ENCODE results near the gene LIMK1.

Gene LIMK1

GRCh38 chr7:74056096-74056915 is 27.3 kb upstream of the LIMK1 start:
- DNase-seq = no peak

GRCh38 chr7:74057216-74057925 is 26.2 kb upstream of the LIMK1 start:
- no peak for DNase-seq

- DNase-seq = no peak
These were observed 25.6 kb upstream of the LIMK1 start for GRCh38 chr7:74057987-74058386.

- DNase-seq = no peak
These were observed 25.1 kb upstream of the LIMK1 start for GRCh38 chr7:74058486-74058885.

- DNase-seq = no peak
These were observed 24.6 kb upstream of the LIMK1 start for GRCh38 chr7:74059037-74059436.

GRCh38 chr7:74059681-74060588 is 23.7 kb upstream of the LIMK1 start:
- DNase-seq = no peak

GRCh38 chr7:74061840-74062539 is 21.6 kb upstream of the LIMK1 start:
- peak; percentile 89 for DNase-seq

GRCh38 chr7:74063223-74063641 is 20.4 kb upstream of the LIMK1 start:
- no peak for DNase-seq

- no peak for DNase-seq
These were observed 20.0 kb upstream of the LIMK1 start for GRCh38 chr7:74063646-74064045.

GRCh38 chr7:74064696-74065095 is 18.9 kb upstream of the LIMK1 start:
- DNase-seq = no peak

- no peak for DNase-seq
These were observed 17.0 kb upstream of the LIMK1 start for GRCh38 chr7:74066626-74067025.

GRCh38 chr7:74068378-74069085 is 15.1 kb upstream of the LIMK1 start:
- DNase-seq = no peak

- DNase-seq = no peak
These were observed 14.5 kb upstream of the LIMK1 start for GRCh38 chr7:74069086-74069541.

GRCh38 chr7:74069790-74070618 is 13.6 kb upstream of the LIMK1 start:
- no peak for DNase-seq

GRCh38 chr7:74070619-74070921 is 13.0 kb upstream of the LIMK1 start:
- DNase-seq = no peak

- DNase-seq = no peak
These were observed 12.5 kb upstream of the LIMK1 start for GRCh38 chr7:74071121-74071520.

GRCh38 chr7:74074770-74075169 is 8.8 kb upstream of the LIMK1 start:
- DNase-seq = no peak

GRCh38 chr7:74078461-74078860 is 5.1 kb upstream of the LIMK1 start:
- DNase-seq = no peak

GRCh38 chr7:74082770-74083116 is 861 bp upstream of the LIMK1 start:
- no peak for DNase-seq

GRCh38 chr7:74083928-74084721 is 521 bp downstream of the LIMK1 start:
- peak; percentile 65 for DNase-seq

Data from fibroblast of skin of back (primary cell).